ENCODE measurements around the gene MDM1.

DNA sequence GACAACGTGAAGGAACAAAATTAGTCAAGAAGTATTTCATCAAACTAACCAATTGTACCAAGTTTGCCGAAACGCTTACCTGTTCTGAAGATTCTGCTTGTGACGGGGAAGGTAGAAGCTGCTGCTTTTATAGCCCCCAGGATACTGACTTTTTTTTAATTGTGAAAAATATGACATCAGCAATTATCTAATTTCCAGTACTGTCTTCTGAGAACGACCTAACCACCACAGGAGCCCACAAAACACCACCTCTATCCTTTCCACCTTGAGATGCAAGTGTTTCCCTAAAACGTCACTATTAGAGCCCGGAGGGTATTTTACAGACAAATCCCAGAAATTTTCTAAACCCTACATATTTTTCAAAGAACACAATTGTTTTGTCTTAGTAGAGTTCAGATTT lies 78.7 kb downstream of the MDM1 start, which contains the start of gene IL22:
- TF ChIP-seq POLR2A (IDR thresholded peaks at IDR 0.05), result no peak
- no peak for TF ChIP-seq CTCF (IDR thresholded peaks at IDR 0.05)

All from heart left ventricle (tissue), 13 donors.